GM18517 (cell line): Measurements from ENCODE around the gene SAMD1.

ENCODE experiments used
- ATAC-seq: cut with Tn5 transposase; IDR thresholded peaks from one replicate; pipeline ENCODE4 v1.9.1; 2021; ENCODE audit warnings: mild to moderate bottlenecking, moderate library complexity; ENCODE audit not compliant: unreplicated experiment

SAMD1 gene

DNA sequence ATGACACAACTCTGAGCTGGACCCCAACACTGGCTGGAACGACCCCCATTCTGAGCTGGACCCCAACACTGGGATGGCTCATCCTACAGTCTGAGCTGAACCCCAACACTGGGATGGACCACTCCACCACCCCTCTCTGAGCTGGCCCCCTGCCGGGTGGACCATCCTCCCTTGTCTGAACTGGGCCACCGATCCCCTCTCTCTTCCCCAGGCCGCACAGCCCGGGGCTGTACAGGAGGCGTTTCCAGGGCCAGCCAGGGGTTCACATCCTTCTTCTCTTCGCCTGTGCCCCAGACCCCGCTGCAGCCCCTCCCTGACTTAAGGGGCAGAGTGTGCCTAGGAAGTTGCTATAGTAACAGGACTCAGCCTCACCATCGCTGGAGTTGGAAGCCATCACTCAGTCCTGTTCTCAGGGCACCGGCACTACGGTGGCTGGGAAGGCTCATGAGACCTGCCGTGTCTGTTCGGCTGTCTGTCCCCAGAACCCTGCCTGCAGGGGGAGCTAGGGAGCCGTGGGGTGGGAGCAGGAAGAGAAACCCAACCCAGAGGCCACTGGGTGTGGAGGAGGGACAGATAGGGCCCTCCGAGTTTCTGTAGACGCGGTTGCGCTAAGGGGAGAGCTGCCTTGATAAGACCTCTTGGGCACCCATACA lies 23.3 kb upstream of the SAMD1 start:
- ATAC-seq: no peak

DNA sequence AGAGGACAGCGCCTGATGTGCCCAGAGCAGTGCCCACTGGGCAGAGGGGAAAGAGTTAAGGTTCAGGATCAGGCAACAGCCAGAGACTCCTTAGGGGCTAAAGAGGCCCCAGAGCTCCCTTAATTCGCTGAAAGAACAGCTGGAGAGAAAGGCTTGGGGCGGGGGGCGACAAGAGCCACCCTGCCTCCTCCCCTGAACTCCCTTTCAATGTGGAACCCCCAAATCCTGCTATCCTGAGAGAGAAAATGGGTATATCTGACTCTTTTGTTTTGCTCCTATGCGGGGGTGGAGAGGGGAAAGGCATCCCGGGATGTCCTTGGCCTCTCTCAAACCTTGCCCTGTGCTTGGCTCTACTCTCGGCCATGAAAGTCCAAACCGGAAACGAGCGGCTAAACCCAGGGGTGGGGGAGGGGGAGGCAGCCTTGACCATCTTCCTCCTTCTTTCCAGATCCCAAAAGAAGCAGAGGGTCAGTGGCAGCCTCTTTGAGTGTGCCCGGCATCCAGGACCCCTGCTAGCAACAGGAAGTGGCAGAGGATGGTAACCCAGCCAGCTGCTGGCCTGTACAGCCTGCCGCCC lies 22.3 kb upstream of the SAMD1 start:
- ATAC-seq: no peak

DNA sequence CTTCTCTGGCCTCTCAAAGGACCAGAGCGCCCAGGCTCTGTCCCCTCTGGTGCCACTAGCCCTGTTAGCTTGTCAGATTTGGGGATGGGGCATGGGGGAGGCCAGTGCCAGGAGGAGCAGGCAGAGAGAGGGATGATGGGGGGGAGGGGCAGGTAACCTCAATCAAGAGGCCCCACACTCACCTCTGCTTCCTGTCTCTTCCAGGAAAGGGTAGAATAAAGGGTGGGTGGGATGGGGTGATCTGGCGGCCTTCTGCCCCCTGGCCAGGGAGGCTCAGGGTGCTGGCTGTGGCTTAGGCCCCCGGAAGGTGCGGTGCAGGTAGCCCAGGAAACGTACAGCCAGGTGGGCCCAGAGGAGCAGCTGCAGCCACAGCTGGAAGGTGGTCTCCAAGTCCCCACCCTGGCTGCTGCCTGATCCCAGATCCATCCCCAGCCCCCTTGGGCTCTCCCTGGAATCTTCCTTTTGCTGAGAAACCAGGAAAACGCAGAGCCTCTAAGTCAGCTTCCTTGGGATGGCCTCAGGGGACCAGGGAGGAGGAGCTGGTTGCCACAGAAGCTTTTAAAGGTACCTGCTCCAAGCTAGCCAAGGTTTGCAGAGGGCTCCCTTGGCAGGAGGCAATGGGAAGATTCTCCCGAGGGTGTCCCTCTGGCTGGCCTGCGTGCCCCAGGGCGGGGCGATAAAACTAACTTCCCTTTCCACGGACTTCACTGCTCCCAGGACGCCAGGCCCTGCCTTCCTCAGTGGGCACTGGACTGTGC lies 21.7 kb upstream of the SAMD1 start:
- ATAC-seq: no peak

DNA sequence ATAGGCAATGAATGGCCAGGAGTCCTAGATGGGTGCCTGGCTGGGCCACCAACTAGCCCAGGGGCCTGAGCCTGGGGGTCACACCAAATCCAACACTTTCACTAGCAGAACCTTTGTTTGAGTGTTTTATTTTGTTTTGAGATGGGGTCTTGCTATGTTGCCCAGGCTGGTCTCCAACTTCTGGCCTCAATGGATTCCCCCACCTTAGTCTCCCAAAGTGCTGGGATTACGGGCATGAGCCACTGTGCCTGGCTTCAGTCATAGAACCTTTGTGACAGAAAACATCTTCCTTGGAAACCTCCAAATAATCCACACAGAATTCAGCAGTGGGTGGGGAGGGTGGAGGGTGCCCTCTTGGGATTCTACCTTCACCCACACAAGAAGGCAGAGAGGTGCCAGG lies 20.9 kb upstream of the SAMD1 start:
- no peak for ATAC-seq

DNA sequence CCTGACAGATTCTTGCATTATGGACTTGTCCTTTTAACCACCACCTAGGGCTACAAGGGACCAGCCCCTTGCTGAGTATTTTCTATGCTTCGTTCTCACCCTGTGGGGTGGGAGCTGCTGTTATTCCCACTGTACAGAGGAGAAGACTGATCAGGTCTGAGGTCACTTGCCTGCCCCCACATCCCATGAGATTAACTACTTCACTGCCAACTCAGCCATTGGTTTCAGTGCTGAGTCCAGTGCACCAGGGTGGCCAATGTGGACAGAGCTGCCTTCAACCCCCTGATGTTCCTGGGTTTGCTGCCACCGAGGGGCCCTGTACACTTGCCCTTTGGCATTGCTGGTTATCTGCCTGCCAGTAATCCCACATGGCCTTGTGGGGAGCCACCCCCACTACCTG lies 20.1 kb upstream of the SAMD1 start:
- ATAC-seq: no peak

DNA sequence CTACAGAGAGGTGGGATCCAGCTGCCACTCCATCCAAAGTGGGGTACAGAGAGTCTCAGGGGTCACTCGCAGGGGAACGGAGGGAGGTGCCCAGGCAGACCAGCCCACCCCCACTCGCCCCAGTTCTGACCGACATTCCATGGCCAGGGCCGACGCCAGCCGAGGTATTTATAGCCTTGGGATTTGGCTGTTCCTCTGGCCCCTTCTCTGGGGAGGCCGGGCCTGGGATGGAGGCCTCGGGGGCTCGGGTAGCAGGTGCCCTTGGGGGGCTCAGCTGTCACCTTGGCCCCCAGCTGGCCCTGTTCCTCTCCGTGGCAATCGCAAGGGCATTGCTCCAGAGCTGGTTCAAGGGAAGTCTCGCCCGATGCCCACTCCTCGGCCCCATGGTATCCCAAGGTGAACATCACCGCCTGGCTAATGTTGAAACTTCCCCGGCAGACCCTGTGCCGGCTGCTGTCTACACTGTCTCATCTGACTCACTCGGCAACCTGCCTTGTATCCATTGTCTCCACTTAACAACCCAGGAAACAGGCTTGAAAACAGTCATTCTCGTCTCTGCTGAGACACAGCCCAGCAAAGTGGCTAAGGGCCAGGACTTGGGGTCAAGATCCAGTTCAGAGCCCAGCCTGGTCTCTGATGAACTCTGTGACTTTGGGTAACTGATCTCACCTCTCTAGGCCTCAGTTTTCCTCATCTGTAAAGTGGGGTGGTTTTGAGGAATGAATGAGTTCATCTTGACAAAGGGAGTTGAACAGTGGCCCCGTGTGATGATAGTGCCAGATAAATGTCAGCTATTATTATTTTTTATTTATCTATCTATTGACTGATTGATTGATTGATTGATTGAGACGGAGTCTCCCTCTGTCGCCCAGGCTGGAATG lies 17.3 kb upstream of the SAMD1 start:
- ATAC-seq: no peak

DNA sequence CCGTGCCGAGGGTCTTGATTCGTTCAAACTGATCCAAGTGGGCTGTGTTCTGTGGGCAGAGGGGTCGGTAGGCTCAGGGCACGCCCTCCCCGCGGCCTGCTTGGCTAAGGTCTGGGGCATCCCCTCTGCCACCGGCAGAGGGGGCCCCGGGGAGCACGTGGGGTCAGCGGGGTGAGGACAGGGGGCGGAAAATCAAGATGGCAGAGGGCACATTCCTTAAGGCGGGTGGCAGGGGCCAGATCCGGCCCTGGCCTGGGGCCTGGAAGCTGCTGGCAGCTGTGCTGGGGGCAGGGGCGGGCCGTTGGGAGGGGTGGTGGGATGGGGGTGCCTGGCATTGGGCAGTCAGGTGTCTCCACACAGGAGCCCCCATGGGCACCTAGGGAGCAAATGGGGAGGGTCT lies 16.3 kb upstream of the SAMD1 start:
- no peak for ATAC-seq

DNA sequence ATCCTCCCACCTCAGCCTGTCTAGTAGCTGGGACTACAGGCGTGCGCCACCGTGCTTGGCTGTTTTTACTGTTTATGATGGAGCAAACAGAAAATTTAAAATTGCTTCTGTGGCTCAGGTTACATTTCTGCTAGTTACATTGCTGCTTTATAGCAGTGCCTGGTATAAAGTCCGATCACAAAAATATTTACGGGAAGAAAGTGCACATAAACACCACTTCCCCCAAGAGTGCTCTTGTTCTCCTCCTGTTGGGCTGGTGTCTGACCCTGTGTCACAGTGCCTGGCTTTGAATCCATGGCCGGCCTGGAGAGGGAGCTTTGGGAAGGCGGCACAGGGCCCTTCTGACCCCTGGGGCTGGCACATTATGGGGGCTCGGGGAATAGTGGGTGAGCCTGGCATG lies 15.1 kb upstream of the SAMD1 start:
- ATAC-seq: no peak

DNA sequence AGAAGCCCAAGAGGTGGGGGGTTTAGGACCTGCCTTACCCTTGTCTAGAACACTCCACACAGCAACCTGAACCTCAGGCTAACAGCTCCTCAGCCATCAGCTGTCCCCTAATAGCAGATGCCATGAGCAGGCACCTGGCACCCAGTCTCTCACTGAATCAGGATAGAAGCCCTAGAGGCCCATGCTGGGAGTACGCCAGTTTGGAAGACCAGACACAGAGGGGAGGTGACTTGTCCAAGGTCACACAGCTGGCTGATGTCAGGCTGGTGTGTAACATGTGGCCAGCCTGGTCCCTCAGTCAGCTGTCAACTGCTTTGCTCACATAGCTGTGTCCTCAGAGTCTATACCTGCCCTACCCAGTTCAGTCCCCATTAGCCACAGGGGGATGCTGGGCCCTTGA lies 12.8 kb upstream of the SAMD1 start:
- no peak for ATAC-seq

DNA sequence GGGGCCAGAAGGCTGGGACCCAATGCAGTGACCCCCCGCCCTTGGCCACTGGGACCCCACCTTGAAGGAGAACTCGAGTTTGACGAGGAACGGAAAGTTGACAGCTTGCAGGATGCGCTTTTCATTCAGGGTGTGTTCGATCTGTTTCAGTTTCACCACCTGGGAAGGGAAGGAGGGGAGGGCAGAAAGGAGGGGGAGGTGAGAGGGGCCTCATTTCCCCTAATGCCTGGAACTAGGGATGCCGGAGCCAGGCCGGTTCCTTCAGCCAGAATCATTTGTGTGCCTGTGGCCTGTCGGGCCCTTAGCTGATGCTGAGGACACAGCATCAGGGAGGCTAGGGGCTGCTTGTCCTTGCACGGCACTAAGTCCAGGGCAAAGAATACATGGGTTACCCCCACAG lies 12.2 kb upstream of the SAMD1 start:
- ATAC-seq: no peak

DNA sequence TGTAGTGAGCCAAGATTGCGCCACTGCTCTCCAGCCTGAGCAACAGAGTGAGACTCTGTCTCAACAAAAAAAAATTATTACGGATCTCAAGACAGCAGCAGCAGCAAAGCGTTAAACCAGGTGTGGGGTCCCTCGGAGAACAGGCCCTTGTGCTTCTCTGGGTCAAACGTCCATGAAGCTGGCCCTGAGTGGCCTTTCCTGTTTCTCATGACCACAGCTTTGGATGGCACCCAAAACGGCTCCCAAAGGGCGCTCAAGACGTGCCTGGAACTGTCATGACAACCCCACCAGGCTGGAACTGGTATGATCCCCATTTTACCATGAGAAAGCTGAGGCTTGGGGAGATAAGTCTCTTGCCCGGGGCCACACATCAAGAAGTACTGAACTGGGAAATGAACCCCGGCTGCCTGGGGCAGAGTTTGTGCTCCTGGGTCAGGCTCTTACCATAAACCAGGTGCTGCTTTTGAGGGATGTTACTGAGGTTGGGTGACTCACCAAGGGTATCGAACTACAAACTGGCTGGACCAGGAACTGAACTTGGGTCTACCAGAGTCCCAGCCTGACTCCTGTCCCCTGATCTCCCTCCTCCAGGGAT lies 11.6 kb upstream of the SAMD1 start:
- no peak for ATAC-seq

DNA sequence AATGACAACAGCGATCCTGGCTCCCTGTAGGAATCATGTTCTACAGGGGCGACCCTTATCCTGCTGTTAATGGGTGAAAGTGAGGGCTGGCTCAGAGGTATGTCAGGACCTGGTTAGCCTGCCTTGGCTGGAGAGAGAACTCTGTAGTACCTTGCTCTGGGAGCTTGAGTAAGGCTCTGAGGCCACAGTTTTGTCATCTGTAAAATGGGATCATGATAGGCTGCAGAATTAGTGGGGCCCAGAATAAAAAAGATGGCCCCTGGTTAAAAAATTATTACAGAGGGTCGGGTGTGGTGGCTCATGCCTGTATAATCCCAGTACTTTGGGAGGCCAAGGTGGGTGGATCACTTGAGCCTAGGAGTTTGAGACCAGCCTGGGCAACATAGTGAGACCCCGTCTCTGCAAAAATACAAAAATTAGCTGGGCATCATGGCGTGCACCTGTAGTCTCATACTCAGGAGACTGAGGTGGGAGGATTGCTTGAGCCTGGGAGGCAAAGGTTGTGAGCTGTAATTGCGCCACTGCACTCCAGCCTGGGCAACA lies 10.5 kb upstream of the SAMD1 start:
- no peak for ATAC-seq

DNA sequence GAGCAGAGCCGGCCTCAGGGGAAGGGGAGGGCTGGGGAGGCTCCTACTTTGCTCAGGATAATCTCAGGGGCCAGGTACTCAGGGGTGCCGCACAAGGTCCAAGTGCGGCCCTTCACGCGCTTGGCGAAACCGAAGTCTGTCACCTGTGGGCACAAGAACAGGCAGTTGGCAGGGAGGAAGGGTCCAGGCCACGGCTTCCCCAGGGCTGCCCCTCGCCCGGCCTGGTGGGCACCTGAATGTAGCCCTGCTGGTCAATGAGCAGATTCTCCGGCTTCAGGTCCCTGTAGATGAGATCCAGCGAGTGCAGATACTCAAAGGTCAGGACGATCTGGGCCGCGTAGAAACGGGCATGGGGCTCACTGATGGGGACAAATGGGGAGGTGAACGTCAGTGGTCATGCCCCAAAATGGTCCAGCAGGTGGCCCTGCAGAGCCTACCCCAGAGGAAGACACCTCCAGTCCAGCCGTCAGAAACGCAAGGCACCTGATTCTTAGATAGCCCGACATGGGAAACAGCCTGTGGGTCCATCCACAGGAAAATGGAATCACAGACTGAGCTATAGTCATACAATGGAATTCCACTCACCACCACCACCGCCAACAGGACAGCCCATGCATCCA lies 7.1 kb upstream of the SAMD1 start:
- no peak for ATAC-seq

DNA sequence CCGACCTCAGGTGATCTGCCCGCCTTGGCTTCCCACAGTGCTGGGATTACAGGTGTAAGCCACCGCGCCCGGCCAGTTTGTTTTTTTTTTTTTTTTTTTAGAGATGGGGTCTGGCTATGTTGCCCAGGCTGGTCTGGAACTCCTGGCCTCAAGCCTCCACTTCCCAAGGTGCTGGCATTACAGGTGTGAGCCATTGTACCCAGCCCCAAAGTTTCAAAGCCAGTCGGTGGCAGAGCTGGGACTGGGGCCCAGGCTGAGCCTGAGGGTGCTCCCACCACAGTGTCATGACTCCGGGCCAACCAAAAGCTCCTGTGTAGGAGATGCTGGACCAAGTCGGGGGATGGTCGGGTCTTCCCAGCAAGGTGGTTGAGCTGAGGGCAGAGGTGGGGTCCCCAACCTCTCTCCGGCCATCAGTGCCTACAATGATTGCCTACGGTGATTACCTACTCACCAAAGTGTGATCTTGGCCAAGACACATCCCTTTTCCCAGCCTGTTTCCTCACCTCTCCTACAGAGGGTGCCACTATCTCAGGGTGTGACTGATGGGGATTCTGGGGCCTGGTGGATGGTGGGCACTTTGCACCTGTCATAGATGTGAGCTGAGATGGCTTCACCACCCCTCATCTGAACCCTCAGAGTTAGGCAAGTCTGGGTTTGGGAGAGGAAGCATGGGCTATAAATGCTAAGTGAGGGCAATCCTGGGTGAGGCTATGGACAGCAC lies 5.9 kb upstream of the SAMD1 start:
- no peak for ATAC-seq

DNA sequence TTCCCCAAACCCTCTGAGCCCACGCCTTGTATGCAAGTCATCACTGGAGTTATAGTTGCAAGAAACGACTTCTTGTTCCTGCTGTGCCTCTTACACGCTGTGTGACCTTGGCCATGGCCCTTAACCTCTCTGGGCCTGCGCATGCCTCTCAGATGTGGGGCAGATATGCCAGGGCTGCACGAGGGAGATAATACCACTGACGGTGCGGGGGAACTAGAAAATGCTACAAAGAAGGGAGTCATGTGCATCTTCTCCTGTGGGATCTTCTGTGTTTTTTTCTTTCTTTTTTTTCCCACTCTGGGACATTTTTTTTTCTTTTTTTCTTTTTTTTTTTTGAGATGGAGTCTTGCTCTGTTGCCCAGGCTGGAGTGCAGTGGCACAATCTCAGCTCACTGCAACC lies 4.3 kb upstream of the SAMD1 start:
- ATAC-seq: no peak

DNA sequence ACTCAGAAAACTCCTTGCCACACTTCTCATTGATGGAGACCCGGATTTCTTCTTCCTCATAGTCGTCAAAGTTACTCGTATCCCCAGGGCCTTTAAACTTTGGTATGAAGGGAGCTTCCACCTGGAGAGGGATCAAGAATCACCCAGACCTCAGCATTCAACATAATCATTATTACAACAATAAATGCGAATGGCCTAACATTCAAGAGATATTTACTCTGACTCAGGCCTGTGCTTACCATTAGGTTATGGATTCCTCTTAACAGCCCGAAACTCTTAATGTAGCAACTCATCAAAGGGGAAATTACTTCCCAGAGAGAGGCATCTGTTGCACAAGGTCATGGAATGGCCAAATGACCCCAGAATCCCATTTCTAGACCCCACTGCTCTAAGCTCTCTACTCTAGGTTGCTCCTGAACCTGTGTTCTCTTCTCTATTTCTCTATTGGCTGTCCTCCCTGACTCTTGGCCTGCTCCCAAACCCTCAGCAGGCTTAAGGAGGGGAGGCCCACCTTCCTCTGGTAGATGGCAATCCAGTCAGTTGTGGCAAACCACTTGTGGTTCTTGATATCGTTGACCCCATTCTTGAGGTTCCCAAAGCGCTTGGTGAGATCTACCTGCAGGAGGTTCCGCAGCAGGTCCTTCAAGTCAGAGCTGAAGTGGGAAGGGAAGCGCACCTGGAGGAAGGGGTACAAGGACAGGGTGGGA lies 2.7 kb upstream of the SAMD1 start:
- ATAC-seq: no peak

DNA sequence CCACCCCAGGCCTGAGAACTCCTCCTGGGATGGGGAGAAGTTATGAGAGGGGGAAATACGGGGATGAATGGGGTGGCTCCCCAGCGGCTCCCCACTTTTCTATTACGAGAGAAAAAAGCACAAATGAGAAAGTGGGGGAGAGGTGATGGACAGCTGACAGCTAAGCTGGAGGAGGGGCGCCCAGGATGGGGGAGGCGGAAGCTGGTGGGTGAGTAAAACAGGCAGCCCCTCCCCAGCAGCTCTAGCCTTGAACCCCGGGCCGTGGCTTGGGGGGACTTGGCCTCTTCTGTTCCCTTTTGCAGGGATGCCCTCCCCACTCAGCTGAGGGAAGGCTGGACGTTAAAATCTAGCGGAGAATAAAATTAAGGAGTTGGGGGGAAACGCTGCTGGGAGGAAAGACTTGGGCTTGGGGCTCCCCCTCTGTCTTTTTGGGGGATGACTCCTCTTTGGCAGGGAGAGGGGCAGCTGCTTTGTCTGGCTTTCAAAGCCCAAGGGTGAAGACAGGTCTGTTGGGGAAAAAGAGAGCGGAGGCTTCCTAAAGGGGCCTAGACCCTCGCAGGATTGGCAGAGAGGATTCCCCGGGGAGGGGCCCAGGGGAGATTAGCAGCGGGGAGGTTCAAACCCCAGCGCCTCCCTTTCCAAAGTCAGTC lies 1.4 kb upstream of the SAMD1 start:
- no peak for ATAC-seq

DNA sequence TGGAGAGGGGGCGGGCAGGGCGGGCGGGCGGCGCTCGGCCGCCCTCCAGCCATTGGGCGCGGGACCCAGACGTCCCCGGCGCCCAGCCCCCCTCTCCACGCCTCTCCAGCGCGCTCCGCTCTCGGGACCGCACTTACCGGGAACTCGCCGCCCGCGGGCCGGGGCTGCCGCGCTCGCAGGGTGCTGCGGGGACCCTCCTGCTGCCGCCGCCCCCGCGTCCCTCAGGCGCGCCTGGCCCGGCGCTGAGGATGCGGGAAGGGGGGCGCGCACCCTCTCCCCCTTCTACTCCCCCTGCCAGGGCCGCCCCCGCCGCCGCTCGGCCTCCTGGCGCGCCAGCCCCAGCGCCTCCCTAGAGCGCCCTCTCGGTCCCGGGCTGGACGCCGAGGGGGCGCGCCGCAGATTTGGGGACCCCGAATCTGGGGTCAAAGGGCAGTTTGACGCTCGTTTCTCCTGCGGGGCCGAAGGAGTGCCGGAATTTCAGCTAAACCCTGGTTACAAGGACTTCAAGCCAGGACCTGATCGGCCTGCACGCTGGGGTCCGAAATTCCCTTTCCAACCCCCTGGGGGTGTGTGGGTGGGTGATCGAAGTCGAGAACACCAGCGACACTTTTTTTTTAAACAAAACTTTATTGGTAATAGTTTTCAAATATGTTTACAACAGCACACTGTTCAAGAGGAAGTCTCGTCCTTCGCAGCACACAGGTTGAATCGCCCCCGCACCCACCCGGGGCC lies 696 bp upstream of the SAMD1 start:
- peak; percentile 51 for ATAC-seq
